Astrocyte (in vitro differentiated cells and primary cell): ENCODE results near the gene SVEP1.

ENCODE experiments used
- CTCF ChIP-seq: IDR thresholded peaks from 2 replicates; pipeline ENCODE4 v1.5.1; 2011; ENCODE audit warnings: low read depth, mild to moderate bottlenecking, inconsistent platforms, low read length, moderate library complexity; ENCODE audit not compliant: insufficient read depth
- EZH2 ChIP-seq: IDR thresholded peaks from 2 replicates; pipeline ENCODE4 v1.6.1; 2012; ENCODE audit warnings: mild to moderate bottlenecking, low read length, inconsistent platforms; ENCODE audit not compliant: insufficient read depth

DNA sequence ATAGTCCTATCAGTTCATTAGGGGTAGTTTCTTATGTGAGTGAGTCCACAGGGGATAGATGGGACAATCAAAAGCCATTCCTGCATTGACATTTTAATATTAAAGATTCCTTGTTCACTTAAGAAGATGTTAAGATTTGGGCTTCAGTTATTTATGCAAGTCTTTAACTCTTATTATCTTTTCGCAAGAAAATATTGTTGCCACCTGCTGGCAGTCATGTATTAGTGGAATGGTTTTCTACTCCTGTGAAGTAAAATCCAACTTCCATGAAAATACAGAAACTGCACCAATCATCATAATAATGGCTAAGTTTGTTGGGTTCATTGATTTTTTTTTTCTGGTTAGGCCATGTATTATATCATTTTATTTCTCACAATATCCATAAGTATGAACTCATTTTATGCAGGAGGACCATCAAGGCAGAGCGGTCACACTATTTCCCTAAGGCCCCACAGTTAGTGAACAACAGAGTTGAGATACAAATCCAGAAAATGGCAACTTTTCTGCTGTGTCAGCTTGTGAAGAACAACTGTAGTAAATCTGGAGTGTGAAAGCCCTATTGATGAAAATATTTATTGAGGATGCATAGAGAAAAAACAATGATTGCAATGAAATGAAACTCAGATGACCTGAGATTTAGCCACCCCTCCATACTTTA lies 153.4 kb downstream of the SVEP1 start:
- TF ChIP-seq CTCF (peak; percentile 39), EZH2 (no peak)
